Measurements from ENCODE around the gene ADGRD1. TPM values are rescaled to one million over a fixed set of nuclear protein-coding genes. Genes with fewer than 3 reads are reported as not detected.
"Not testable (repeated sequence)": the region's sequence is repeated elsewhere in the genome, so short reads cannot be mapped to it uniquely, and the experiment has no call there.

ADGRD1 gene
- 10 to 100 TPM in 2 of 4 donors, 1 to 10 TPM in 2; 8.3 to 18.1 (median 12.5) TPM for total RNA-seq

DNA sequence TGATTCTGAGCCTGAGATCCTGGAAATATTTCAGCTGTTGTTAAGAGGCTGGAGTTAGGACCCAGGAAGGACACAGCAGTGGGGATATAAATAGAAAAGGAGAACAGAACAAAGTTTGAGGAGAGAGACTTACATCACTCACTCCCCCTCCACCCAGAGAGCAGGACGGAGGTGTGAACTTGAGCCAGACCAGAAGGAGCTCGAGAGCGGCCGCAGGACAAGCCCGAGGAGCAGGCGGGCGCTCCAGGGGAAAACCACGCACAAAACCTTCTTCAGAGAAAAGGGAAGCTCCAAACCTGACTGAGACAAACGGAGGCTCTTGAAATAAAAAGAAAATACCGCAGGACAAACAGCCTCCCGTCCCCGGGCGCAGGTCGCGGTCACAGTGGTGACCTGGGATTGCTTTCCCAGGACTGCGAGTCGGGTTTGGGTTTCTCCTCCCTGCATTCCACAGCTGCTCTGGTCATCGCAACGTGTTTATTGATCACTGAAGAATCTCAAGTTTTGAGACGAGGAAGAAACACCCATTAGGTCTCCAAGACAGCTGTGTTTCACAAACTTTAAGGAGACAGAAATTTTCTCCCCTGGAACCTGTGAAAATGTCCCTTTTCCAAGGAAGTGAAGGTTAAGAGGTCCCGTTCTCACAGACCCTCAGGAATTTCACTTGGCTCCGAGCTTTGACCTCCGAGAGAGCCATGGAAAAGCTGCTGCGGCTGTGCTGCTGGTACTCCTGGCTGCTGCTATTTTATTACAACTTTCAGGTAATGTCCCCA is at the start of gene ADGRD1:
ADGRD1 (plus strand) TSS at position 137 of the 773 bp plus-strand sequence; CDS start at position 696, 559 bp downstream.
- Histone ChIP-seq H3K4me3 (peak within 1 kb of the TSS; percentile 16 to 48 (median 28)), H3K27me3 (peaks cover 6% of the 10 kb centered on the region), H3K36me3 (no peaks in the 10 kb centered on the region), H3K9me3 (no peaks in the 10 kb centered on the region), H3K27ac (peak within 1 kb of the TSS; percentile 49 to 76 (median 60)), H3K4me1 (peaks cover 0 to 8% (median 3%) of the 10 kb centered on the region in 4 donors)
- intact Hi-C loops (cut with DNase I; ENCODE audit: low total_unique reads) (no loop called here), in situ Hi-C loops (cut with MboI; ENCODE audit: low pct_ligation_motif_present in 1 of 4, low pct_unique_long_range_greater_than_20kb in 1 of 4, low sequenced_read_pairs in 3 of 4) (no loop called here)
- peak; percentile 45 for DNase-seq
- TF ChIP-seq POLR2A (IDR thresholded peaks at IDR 0.05) (peak; percentile 55), EP300 (IDR thresholded peaks at IDR 0.05; ENCODE audit: low read depth) (no peak), POLR2AphosphoS5 (IDR thresholded peaks at IDR 0.05) (peak; percentile 77 to 84 (median 81))
- TF ChIP-seq, protein P1, sequence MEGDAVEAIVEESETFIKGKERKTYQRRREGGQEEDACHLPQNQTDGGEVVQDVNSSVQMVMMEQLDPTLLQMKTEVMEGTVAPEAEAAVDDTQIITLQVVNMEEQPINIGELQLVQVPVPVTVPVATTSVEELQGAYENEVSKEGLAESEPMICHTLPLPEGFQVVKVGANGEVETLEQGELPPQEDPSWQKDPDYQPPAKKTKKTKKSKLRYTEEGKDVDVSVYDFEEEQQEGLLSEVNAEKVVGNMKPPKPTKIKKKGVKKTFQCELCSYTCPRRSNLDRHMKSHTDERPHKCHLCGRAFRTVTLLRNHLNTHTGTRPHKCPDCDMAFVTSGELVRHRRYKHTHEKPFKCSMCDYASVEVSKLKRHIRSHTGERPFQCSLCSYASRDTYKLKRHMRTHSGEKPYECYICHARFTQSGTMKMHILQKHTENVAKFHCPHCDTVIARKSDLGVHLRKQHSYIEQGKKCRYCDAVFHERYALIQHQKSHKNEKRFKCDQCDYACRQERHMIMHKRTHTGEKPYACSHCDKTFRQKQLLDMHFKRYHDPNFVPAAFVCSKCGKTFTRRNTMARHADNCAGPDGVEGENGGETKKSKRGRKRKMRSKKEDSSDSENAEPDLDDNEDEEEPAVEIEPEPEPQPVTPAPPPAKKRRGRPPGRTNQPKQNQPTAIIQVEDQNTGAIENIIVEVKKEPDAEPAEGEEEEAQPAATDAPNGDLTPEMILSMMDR (IDR thresholded peaks at IDR 0.05) = no peak
- 4 to 15% methylated on average over 10 to 22 of the region's 24 CpGs for WGBS, 2 donors (ENCODE audit: low coverage in 1 of 2)

DNA sequence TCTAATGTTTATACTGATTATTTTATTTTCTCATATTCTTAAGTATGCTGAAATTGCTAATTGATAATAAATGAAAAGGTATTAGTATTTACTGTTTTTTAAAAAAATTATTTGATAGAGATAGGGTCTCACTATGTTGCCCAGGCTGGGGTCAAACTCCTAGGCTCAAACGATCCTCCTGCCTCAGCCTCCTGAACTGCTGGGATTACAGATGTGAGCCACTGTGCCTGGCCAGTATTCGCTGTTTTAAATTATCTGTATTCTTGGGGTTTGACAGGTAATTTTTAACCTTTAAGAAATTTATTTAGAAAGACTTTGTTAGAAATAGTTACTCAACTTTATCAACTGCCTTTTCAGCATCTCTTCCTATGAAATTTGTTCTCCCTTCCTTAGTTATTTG is 49.6 kb upstream of the ADGRD1 start:
- no peak overlapping the region for H3K4me3 ChIP-seq
- DNase-seq = no peak
- no peaks in the 10 kb centered on the region for H3K27me3 ChIP-seq
- TF ChIP-seq POLR2AphosphoS5 (IDR thresholded peaks at IDR 0.05) (no peak), EP300 (IDR thresholded peaks at IDR 0.05; ENCODE audit: low read depth) (no peak), POLR2A (IDR thresholded peaks at IDR 0.05) (no peak)
- TF ChIP-seq, protein P1 (IDR thresholded peaks at IDR 0.05) = no peak
- H3K36me3 ChIP-seq = no peaks in the 10 kb centered on the region
- H3K9me3 ChIP-seq = no peaks in the 10 kb centered on the region
- 76 to 89% methylated on average over 2 of the region's 2 CpGs for WGBS, 2 donors (ENCODE audit: low coverage in 1 of 2)
- no peaks in the 10 kb centered on the region for H3K4me1 ChIP-seq
- H3K27ac ChIP-seq = no peak overlapping the region
- intact Hi-C loops (cut with DNase I; ENCODE audit: low total_unique reads) (no loop called here), in situ Hi-C loops (cut with MboI; ENCODE audit: low pct_ligation_motif_present in 1 of 4, low pct_unique_long_range_greater_than_20kb in 1 of 4, low sequenced_read_pairs in 3 of 4) (loop anchor here in 3 of 4 donors (25.0 kb wide), 2 partner anchors 208 to 233 kb away; no protein-coding TSS in a partner anchor)

DNA sequence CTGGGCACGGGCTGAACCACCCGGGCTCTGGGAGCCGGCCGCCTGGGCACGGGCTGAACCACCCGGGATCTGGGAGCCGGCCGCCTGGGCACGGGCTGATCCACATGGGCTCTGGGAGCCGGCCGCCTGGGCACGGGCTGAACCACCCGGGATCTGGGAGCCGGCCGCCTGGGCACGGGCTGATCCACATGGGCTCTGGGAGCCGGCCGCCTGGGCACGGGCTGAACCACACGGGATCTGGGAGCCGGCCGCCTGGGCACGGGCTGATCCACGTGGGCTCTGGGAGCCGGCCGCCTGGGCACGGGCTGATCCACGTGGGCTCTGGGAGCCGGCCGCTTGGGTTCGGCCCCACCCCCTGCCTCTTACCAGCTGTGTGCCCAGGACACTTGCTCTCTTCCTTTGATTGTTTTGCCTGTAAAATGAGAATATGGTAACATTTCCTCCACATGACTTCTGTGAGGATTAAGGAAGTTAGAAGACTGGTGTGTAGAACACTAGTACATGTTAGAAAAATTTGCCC is 48.7 kb upstream of the ADGRD1 start:
- WGBS, 2 donors (ENCODE audit: low coverage in 1 of 2) = 84% methylated on average over 13 of the region's 31 CpGs; no CpG with 5 or more reads in 1 of the 2 donors
- H3K4me1 ChIP-seq; H3K27ac ChIP-seq; H3K4me3 ChIP-seq; intact Hi-C loops (cut with DNase I; ENCODE audit: low total_unique reads); H3K9me3 ChIP-seq; DNase-seq; H3K36me3 ChIP-seq; H3K27me3 ChIP-seq: not testable (repeated sequence)
- in situ Hi-C loops (cut with MboI; ENCODE audit: low pct_ligation_motif_present in 1 of 4, low pct_unique_long_range_greater_than_20kb in 1 of 4, low sequenced_read_pairs in 3 of 4) = loop anchor here in 3 of 4 donors (25.0 kb wide), 2 partner anchors 207 to 232 kb away; no protein-coding TSS in a partner anchor

DNA sequence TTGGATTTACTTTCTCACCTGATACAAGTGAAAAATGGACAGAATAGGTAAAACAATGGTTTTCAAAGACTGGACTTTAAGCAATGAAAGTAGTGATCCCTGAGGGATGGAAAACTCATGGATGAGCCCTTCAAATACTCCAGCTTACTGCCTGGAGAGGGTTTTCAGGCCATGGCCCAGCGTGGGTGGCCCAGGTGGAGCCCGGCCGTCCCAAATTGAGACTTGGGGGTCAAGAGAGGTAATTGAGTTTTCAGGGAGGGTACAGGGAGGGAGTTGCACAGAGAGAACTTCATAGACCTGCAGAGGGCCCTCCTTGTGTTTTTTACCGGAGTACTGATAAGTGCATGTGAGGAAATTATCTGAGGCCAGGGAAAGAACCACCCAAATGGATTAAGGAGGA is 44.6 kb upstream of the ADGRD1 start:
- H3K9me3 ChIP-seq = peaks cover 4 to 13% of the 10 kb centered on the region in 2 donors
- H3K27me3 ChIP-seq = no peaks in the 10 kb centered on the region
- intact Hi-C loops (cut with DNase I; ENCODE audit: low total_unique reads) = no loop called here
- no peak for DNase-seq
- no peaks in the 10 kb centered on the region for H3K36me3 ChIP-seq
- TF ChIP-seq, protein P1 (IDR thresholded peaks at IDR 0.05) = no peak
- no peak for TF ChIP-seq POLR2A (IDR thresholded peaks at IDR 0.05)
- TF ChIP-seq EP300 (IDR thresholded peaks at IDR 0.05; ENCODE audit: low read depth) = no peak
- no peak overlapping the region for H3K4me3 ChIP-seq
- in situ Hi-C loops (cut with MboI; ENCODE audit: low pct_ligation_motif_present in 1 of 4, low pct_unique_long_range_greater_than_20kb in 1 of 4, low sequenced_read_pairs in 3 of 4) = loop anchor here in 3 of 4 donors (25.0 kb wide), 2 partner anchors 203 to 228 kb away; no protein-coding TSS in a partner anchor
- no peak overlapping the region for H3K27ac ChIP-seq
- no peaks in the 10 kb centered on the region for H3K4me1 ChIP-seq
- WGBS, 2 donors (ENCODE audit: low coverage in 1 of 2) = 87 to 94% methylated on average over 3 to 4 of the region's 4 CpGs
